ENCODE data around the gene DGKG. TPM values are rescaled to one million over a fixed set of nuclear protein-coding genes. Genes with fewer than 3 reads are reported as not detected.

The DGKG gene
- total and polyA plus RNA-seq, 10 of the 15 experiments (the other 5 are each of a cell fraction or from before 2014, with no cell fraction given): 0.39 to 6.2 (median 4.7) TPM

DNA sequence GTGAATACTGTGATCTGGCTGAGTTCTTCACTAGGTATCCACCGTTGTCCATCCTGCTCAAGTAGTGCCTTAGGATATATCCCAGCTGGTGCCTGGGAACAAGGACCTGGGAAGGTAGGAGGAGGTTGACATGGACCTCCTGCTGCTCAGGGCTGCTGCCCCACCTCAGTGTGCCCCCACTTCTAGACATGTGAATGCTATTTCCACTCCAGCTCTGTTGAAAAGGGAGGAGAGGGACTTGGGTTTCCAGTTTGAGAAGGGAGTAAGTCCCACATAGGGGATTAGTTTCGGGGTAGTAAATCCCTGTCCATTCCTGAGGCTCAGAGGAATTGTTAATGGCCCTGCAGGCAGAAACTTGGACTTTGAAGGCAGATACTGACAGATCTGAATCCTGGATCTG lies 220.2 kb downstream of the DGKG start:
- Histone ChIP-seq H3K9me3 (replicated peaks; ENCODE audit: control insufficient read depth, insufficient read depth, low read length) (no peaks in the 10 kb centered on the region), H3K79me2 (ENCODE audit: control insufficient read depth, insufficient read depth, low read length) (no peaks in the 10 kb centered on the region), H3K27me3 (replicated peaks in 1 of 2; ENCODE audit: control insufficient read depth in 2 of 2, insufficient read depth in 2 of 2, low read length in 1 of 2) (peaks cover 0 to 2% of the 10 kb centered on the region in 2 experiments; a peak in 1 of 4 replicates), H3K4me3 (no peak overlapping the region), H3K27ac (ENCODE audit: control insufficient read depth, insufficient read depth) (no peak overlapping the region), H2AFZ (ENCODE audit: control insufficient read depth, low read depth, low read length) (no peak overlapping the region), H3K36me3 (ENCODE audit: control insufficient read depth in 2 of 2, insufficient read depth in 2 of 2, low read length in 1 of 2) (no peaks in the 10 kb centered on the region), H3K4me1 (ENCODE audit: control insufficient read depth, insufficient read depth, low read length) (no peaks in the 10 kb centered on the region), H4K20me1 (ENCODE audit: control insufficient read depth, insufficient read depth) (no peaks in the 10 kb centered on the region), H3K4me2 (ENCODE audit: control insufficient read depth, insufficient read depth) (no peak overlapping the region), H3K9ac (ENCODE audit: control insufficient read depth, insufficient read depth, low read length) (no peak overlapping the region)
- no peak for ATAC-seq
- ChIA-PET RAD21 (ENCODE audit: unreplicated experiment) (interaction anchor here (1.0 kb wide), 1 partner anchor 84 kb away, joined by 3 read pairs; no protein-coding TSS in a partner anchor), POLR2A (no interaction called here), CTCF (interaction anchor here (1.1 kb wide), 1 partner anchor 11 kb away, joined by 5 read pairs; no protein-coding TSS in a partner anchor), SMC1A (ENCODE audit: uncharacterized antibody, unreplicated experiment) (interaction anchor here (0.8 to 1.7 kb wide), 3 partner anchors 10 to 153 kb away, joined by 3 read pairs; no protein-coding TSS in a partner anchor)
- TF ChIP-seq RB1 (IDR thresholded peaks at IDR 0.05; ENCODE audit: borderline replicate concordance) (no peak), GATAD2B (conservative IDR thresholded peaks at IDR 0.05; ENCODE audit: low read depth) (no peak), SUZ12 (IDR thresholded peaks at IDR 0.05; ENCODE audit: unreplicated experiment) (no peak), PAX5 (IDR thresholded peaks at IDR 0.05; ENCODE audit: borderline replicate concordance, low read depth, low read length) (no peak), IKZF1 (conservative IDR thresholded peaks at IDR 0.05) (no peak), DPF2 (IDR thresholded peaks at IDR 0.05) (no peak), SIX5 (IDR thresholded peaks at IDR 0.05; ENCODE audit: low read depth, low read length, severe bottlenecking) (no peak), CREM (IDR thresholded peaks at IDR 0.05; ENCODE audit: low read depth) (no peak), RAD51 (IDR thresholded peaks at IDR 0.05) (no peak), KLF5 (IDR thresholded peaks at IDR 0.05; ENCODE audit: partially characterized antibody) (no peak), TCF3 (IDR thresholded peaks at IDR 0.05; ENCODE audit: borderline replicate concordance, insufficient read depth, low read depth, low read length) (no peak), SREBF1 (IDR thresholded peaks at IDR 0.05; ENCODE audit: low read length) (no peak)
- TF ChIP-seq, protein P1, sequence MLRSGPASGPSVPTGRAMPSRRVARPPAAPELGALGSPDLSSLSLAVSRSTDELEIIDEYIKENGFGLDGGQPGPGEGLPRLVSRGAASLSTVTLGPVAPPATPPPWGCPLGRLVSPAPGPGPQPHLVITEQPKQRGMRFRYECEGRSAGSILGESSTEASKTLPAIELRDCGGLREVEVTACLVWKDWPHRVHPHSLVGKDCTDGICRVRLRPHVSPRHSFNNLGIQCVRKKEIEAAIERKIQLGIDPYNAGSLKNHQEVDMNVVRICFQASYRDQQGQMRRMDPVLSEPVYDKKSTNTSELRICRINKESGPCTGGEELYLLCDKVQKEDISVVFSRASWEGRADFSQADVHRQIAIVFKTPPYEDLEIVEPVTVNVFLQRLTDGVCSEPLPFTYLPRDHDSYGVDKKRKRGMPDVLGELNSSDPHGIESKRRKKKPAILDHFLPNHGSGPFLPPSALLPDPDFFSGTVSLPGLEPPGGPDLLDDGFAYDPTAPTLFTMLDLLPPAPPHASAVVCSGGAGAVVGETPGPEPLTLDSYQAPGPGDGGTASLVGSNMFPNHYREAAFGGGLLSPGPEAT (IDR thresholded peaks at IDR 0.05; ENCODE audit: low read depth): no peak
- no peak for DNase-seq (ENCODE audit: low read depth, low spot score)
- WGBS (ENCODE audit: insufficient coverage, insufficient replicate concordance, low lambda C conversion rate, missing lambda C conversion rate): 40% methylated on average over 2 of the region's 2 CpGs
- no peak for FAIRE-seq
- intact Hi-C loops (cut with micrococcal nuclease; ENCODE audit: unreplicated experiment): no loop called here
- BruUV-seq (replicated peaks): no TSS peak
- in situ Hi-C loops (cut with MboI): no loop called here
